H1 (cell line): ENCODE data around the gene LEMD2. TPM values are rescaled to one million over a fixed set of nuclear protein-coding genes. Genes with fewer than 3 reads are reported as not detected.

Source experiments
- CTCF ChIA-PET: fragments of 300-600 bp; sonication (Branson Sonifier 250); formaldehyde crosslinking; loops from one replicate; lab custom pipeline; 2021; ENCODE audit not compliant: partially characterized antibody; lab: Charles Lee
- POLR2A ChIA-PET: fragments of 300-600 bp; sonication (Branson Sonifier 250); formaldehyde crosslinking; loops from one replicate; lab custom pipeline; 2021; ENCODE audit warnings: inconsistent platforms; ENCODE audit not compliant: partially characterized antibody; lab: Charles Lee
- DNase-seq, 2 experiments: peaks; one replicate each; pipeline versions ENCODE4 v3.0.0 to v3.0.0-alpha.2; 2010 to 2022; ENCODE audit warnings: low spot score in 2 of 2, low read depth in 1 of 2, mixed read lengths in 1 of 2
- FAIRE-seq: peaks from 2 replicates; lab custom pipeline; 2011; peaks lifted over from hg19 to GRCh38; lab: Jason Lieb, UNC
- H2AFZ ChIP-seq: 2 replicates; pipeline ENCODE4 v1.8.1; 2012; ENCODE audit warnings: low read length, inconsistent platforms
- H2AK5ac ChIP-seq: 2 replicates; pipeline ENCODE4 v1.6.1; 2013; ENCODE audit warnings: low read depth, low read length
- H2BK120ac ChIP-seq: replicated peaks from 2 replicates; pipeline ENCODE3; 2013; ENCODE audit warnings: low read depth, low read length, inconsistent platforms
- H2BK12ac ChIP-seq: 2 replicates; pipeline ENCODE4 v1.6.1; 2013; ENCODE audit warnings: low read depth, low read length
- H2BK15ac ChIP-seq: 2 replicates; pipeline ENCODE4 v1.6.1; 2013; ENCODE audit warnings: low read length
- H2BK20ac ChIP-seq: 2 replicates; pipeline ENCODE4 v1.6.1; 2013; ENCODE audit warnings: low read length
- H2BK5ac ChIP-seq: 2 replicates; pipeline ENCODE4 v1.6.1; 2013; ENCODE audit warnings: low read depth, low read length
- H3K14ac ChIP-seq: 2 replicates; pipeline ENCODE4 v1.6.1; 2013; ENCODE audit warnings: inconsistent platforms; ENCODE audit not compliant: insufficient read length
- H3K18ac ChIP-seq: 2 replicates; pipeline ENCODE4 v1.6.1; 2013; ENCODE audit warnings: low read length; ENCODE audit errors: extremely low read depth
- H3K23ac ChIP-seq: 2 replicates; pipeline ENCODE4 v1.6.1; 2013; ENCODE audit warnings: inconsistent platforms; ENCODE audit not compliant: insufficient read length
- H3K23me2 ChIP-seq: 2 replicates; pipeline ENCODE4 v1.6.1; 2013; ENCODE audit warnings: low read depth, low read length
- H3K27ac ChIP-seq: 2 replicates; pipeline ENCODE4 v1.6.1; 2011; ENCODE audit warnings: low read depth, low read length, inconsistent platforms
- H3K27me3 ChIP-seq, 4 experiments: replicated peaks in 1 of 4; 1 replicate in 1 of 4; 2 replicates in 3 of 4; pipeline versions ENCODE4 v1.6.1 to v1.8.1; 2011 to 2013; ENCODE audit warnings: low read length in 3 of 4, mild to moderate bottlenecking in 3 of 4, inconsistent platforms in 2 of 4, mixed read lengths in 2 of 4, moderate library complexity in 1 of 4; ENCODE audit not compliant: control insufficient read depth in 3 of 4, insufficient read depth in 3 of 4; ENCODE audit errors: extremely low read depth in 1 of 4
- H3K36me3 ChIP-seq, 4 experiments: 2 replicates each; pipeline versions ENCODE4 v1.6.1 to v1.8.1; 2011 to 2013; ENCODE audit warnings: mild to moderate bottlenecking in 4 of 4, low read length in 3 of 4, moderate library complexity in 2 of 4, control low read depth in 1 of 4, inconsistent platforms in 1 of 4; ENCODE audit not compliant: insufficient read depth in 4 of 4, control insufficient read depth in 2 of 4
- H3K4ac ChIP-seq: replicated peaks from 2 replicates; pipeline ENCODE3; 2013; ENCODE audit warnings: low read length, low read depth, mixed read lengths, inconsistent platforms; ENCODE audit not compliant: insufficient read length
- H3K4me1 ChIP-seq, 4 experiments: replicated peaks in 1 of 4; 1 replicate in 1 of 4; 2 replicates in 3 of 4; pipeline versions ENCODE4 v1.6.1 to v1.8.1; 2011 to 2013; ENCODE audit warnings: low read length in 3 of 4, inconsistent platforms in 2 of 4, mixed read lengths in 1 of 4; ENCODE audit not compliant: insufficient read depth in 4 of 4, control insufficient read depth in 3 of 4
- H3K4me2 ChIP-seq, 2 experiments: 2 replicates each; pipeline versions ENCODE4 v1.6.1 to v1.8.1; 2011 to 2013; ENCODE audit warnings: low read depth in 2 of 2, low read length in 2 of 2, control low read depth in 1 of 2, inconsistent platforms in 1 of 2, mild to moderate bottlenecking in 1 of 2; ENCODE audit not compliant: insufficient read depth in 1 of 2
- H3K4me3 ChIP-seq, 4 experiments: fragments of 200-600, 300-600 bp in 1 of 4; sonication (generic), shearing (Covaris generic), sonication (Bioruptor Twin) in 1 of 4; 2 replicates each; pipeline versions ENCODE4 v1.5.1 to v1.8.1; 2011 to 2016; ENCODE audit warnings: low read length in 4 of 4, low read depth in 3 of 4, control low read depth in 2 of 4, inconsistent platforms in 2 of 4, mild to moderate bottlenecking in 2 of 4, mixed read lengths in 1 of 4, moderate library complexity in 1 of 4; ENCODE audit not compliant: insufficient read depth in 2 of 4; ENCODE audit errors: extremely low read depth in 1 of 4
- H3K56ac ChIP-seq: replicated peaks from 2 replicates; pipeline ENCODE3; 2013; ENCODE audit warnings: low read depth, mild to moderate bottlenecking, mixed read lengths, low read length, inconsistent platforms; ENCODE audit not compliant: insufficient read length
- H3K79me1 ChIP-seq: 2 replicates; pipeline ENCODE4 v1.6.1; 2013; ENCODE audit warnings: low read depth, low read length, control low read depth
- H3K79me2 ChIP-seq, 2 experiments: 2 replicates each; pipeline versions ENCODE4 v1.6.1 to v1.8.1; 2012 to 2013; ENCODE audit warnings: low read length in 2 of 2, mild to moderate bottlenecking in 2 of 2, inconsistent platforms in 1 of 2; ENCODE audit not compliant: insufficient read depth in 2 of 2, control insufficient read depth in 1 of 2
- H3K9ac ChIP-seq, 4 experiments: replicated peaks in 1 of 4; 1 replicate in 1 of 4; 2 replicates in 3 of 4; pipeline versions ENCODE4 v1.6.1 to v1.8.1; 2011 to 2013; ENCODE audit warnings: low read depth in 3 of 4, low read length in 3 of 4, control low read depth in 2 of 4, mild to moderate bottlenecking in 2 of 4, moderate library complexity in 2 of 4, inconsistent platforms in 1 of 4; ENCODE audit errors: extremely low read depth in 1 of 4
- H3K9me3 ChIP-seq, 2 experiments: 2 replicates each; pipeline versions ENCODE4 v1.6.1 to v1.8.1; 2012 to 2013; ENCODE audit warnings: mild to moderate bottlenecking in 2 of 2, moderate library complexity in 2 of 2, control low read depth in 1 of 2, inconsistent platforms in 1 of 2, low read depth in 1 of 2, low read length in 1 of 2, mixed read lengths in 1 of 2; ENCODE audit not compliant: insufficient read depth in 2 of 2
- H4K20me1 ChIP-seq, 2 experiments: replicated peaks in 1 of 2; 2 replicates each; pipeline versions ENCODE3 to v1.8.1; 2011 to 2013; ENCODE audit warnings: inconsistent platforms in 2 of 2, low read length in 2 of 2, mild to moderate bottlenecking in 1 of 2; ENCODE audit not compliant: insufficient read depth in 2 of 2, control insufficient read depth in 1 of 2
- H4K5ac ChIP-seq: 2 replicates; pipeline ENCODE4 v1.6.1; 2013; ENCODE audit warnings: low read length, low read depth, mixed read lengths, inconsistent platforms; ENCODE audit not compliant: insufficient read length
- H4K8ac ChIP-seq: 2 replicates; pipeline ENCODE4 v1.8.0; 2013; ENCODE audit warnings: mild to moderate bottlenecking, moderate library complexity, low read length, inconsistent platforms; ENCODE audit not compliant: insufficient read depth; ENCODE audit errors: extremely low read depth
- H4K91ac ChIP-seq: replicated peaks from 2 replicates; pipeline ENCODE3; 2013; ENCODE audit warnings: low read length, mixed read lengths, inconsistent platforms; ENCODE audit not compliant: insufficient read length
- ATF3 ChIP-seq: IDR thresholded peaks from 2 replicates; pipeline ENCODE4 v1.6.1; 2011; ENCODE audit warnings: low read depth, mild to moderate bottlenecking, low read length; ENCODE audit not compliant: insufficient read depth
- CEBPB ChIP-seq: IDR thresholded peaks from 2 replicates; pipeline ENCODE4 v1.6.1; 2012; ENCODE audit warnings: low read depth, low read length
- CREB1 ChIP-seq: IDR thresholded peaks from 2 replicates; pipeline ENCODE4 v1.6.1; 2012; ENCODE audit warnings: inconsistent platforms
- FOSL1 ChIP-seq: IDR thresholded peaks from 2 replicates; pipeline ENCODE4 v1.6.1; 2011; ENCODE audit warnings: mild to moderate bottlenecking, low read depth, low read length, moderate library complexity; ENCODE audit not compliant: insufficient read depth
- HDAC6 ChIP-seq: IDR thresholded peaks from one replicate; pipeline ENCODE4 v1.7.1; 2012; ENCODE audit warnings: low read depth, mild to moderate bottlenecking, inconsistent platforms, low read length, moderate library complexity
- KDM4A ChIP-seq: IDR thresholded peaks from one replicate; pipeline ENCODE4 v1.7.1; 2012; ENCODE audit warnings: low read depth, mild to moderate bottlenecking, moderate library complexity, low read length, inconsistent platforms; ENCODE audit not compliant: severe bottlenecking
- MAX ChIP-seq: IDR thresholded peaks from 2 replicates; pipeline ENCODE4 v1.6.1; 2012; ENCODE audit warnings: inconsistent platforms
- POU5F1 ChIP-seq: IDR thresholded peaks from 2 replicates; pipeline ENCODE4 v1.6.1; 2011; ENCODE audit warnings: low read depth, mild to moderate bottlenecking, low read length, moderate library complexity
- SIRT6 ChIP-seq: IDR thresholded peaks from one replicate; pipeline ENCODE4 v1.7.1; 2012; ENCODE audit warnings: low read length, inconsistent platforms
- TAF1 ChIP-seq: IDR thresholded peaks from 2 replicates; pipeline ENCODE4 v1.6.1; 2011; ENCODE audit warnings: mild to moderate bottlenecking, low read depth, low read length
- ZNF274 ChIP-seq: IDR thresholded peaks from 2 replicates; pipeline ENCODE4 v1.7.0; 2012; ENCODE audit warnings: low read length, borderline replicate concordance; ENCODE audit errors: extremely low read depth
- whole genome bisulfite sequencing, 2 experiments: shearing (Covaris generic) in 1 of 2; methylation state at CpG; one replicate each; pipeline versions ENCODE4 v1.1.6 to v1.1.7; 2013 to 2015; ENCODE audit warnings: low lambda C conversion rate in 2 of 2, mixed read lengths in 2 of 2, inconsistent platforms in 1 of 2, low coverage in 1 of 2, missing lambda C conversion rate in 1 of 2; ENCODE audit not compliant: insufficient replicate concordance in 2 of 2, insufficient coverage in 1 of 2, insufficient read length in 1 of 2; ENCODE audit errors: extremely low coverage in 1 of 2, missing lambda C conversion rate in 1 of 2; 5-methylcytosine and 5-hydroxymethylcytosine counted together
- polyA plus RNA-seq, 7 experiments: library from polyadenylated mRNA; depleted of rRNA in 3 of 7; stranded (reverse) in 5 of 7; unstranded in 2 of 7; fragments of >200 nt in 5 of 7; fragments of 200-250 nt in 2 of 7; gene quantifications; 1 replicate in 5 of 7; 2 replicates in 1 of 7; 4 replicates in 1 of 7; pipeline versions ENCODE4 v1.2.1 to v1.2.3, GENCODE V29; 2011 to 2013; ENCODE audit warnings: missing spikeins in 2 of 7, mixed read lengths in 2 of 7
- total RNA-seq: library from RNA; stranded (reverse); fragmentation: NEBNext Ultra II Directional; extraction: Animal tissue kit (Norgen Biotek cat#: 25700); gene quantifications from 2 replicates; pipeline ENCODE4 v1.2.1, GENCODE V29; 2021

LEMD2 gene
- total and polyA plus RNA-seq, 2 of the 8 experiments (the other 6 are each of a cell fraction or from before 2014, with no cell fraction given), result 32.7 to 57.3 TPM

GRCh38 chr6:33802186-33802958 is 13.4 kb upstream of the LEMD2 start:
- TF ChIP-seq POU5F1, result no peak
- no peak for TF ChIP-seq CEBPB
- TF ChIP-seq FOSL1, result no peak
- no peak for TF ChIP-seq ZNF274
- TF ChIP-seq KDM4A, result no peak
- no peak for TF ChIP-seq SIRT6
- no peak for TF ChIP-seq CREB1
- TF ChIP-seq TAF1, result no peak
- TF ChIP-seq MAX, result no peak
- no peak for TF ChIP-seq ATF3
- TF ChIP-seq HDAC6, result no peak
- Histone ChIP-seq H2BK15ac (no peak overlapping the region), H3K9me3 (no peaks in the 10 kb centered on the region), H3K18ac (no peak overlapping the region; the same call in 1 of the 2 replicates), H2BK5ac (0 out of 2 replicates have a peak overlapping the region, but pooled peaks have one; percentile 71), H4K20me1 (no peaks in the 10 kb centered on the region), H2AK5ac (no peak overlapping the region), H2BK120ac (no peak overlapping the region), H2BK20ac (peak overlapping the region; percentile 80), H3K56ac (no peak overlapping the region), H3K23me2 (no peaks in the 10 kb centered on the region), H2BK12ac (no peak overlapping the region), H4K8ac (no peak overlapping the region; the same call in 1 of the 2 replicates), H3K27me3 (peaks cover 0 to 6% (median 1%) of the 10 kb centered on the region in 4 experiments; a peak in 3 of 7 replicates), H3K23ac (no peak overlapping the region), H3K79me1 (no peaks in the 10 kb centered on the region), H3K9ac (no peak overlapping the region), H3K36me3 (no peaks in the 10 kb centered on the region), H3K27ac (no peak overlapping the region), H3K4me2 (no peak overlapping the region), H3K14ac (peak overlapping the region; percentile 68), H3K4me3 (no peak overlapping the region), H4K91ac (peak overlapping the region; percentile 46), H3K4ac (no peak overlapping the region), H3K79me2 (no peaks in the 10 kb centered on the region), H2AFZ (no peak overlapping the region), H4K5ac (no peak overlapping the region), H3K4me1 (peaks cover 0 to 10% (median 3%) of the 10 kb centered on the region in 4 experiments; a peak in 5 of 7 replicates)
- no peak for DNase-seq
- ChIA-PET POLR2A (interaction anchor here (0.9 to 3.0 kb wide), 5 partner anchors 8 to 31 kb away, joined by 3 to 7 read pairs (median 6); no protein-coding TSS in a partner anchor), CTCF (interaction anchor here (1.2 to 4.0 kb wide), 8 partner anchors 10 to 40 kb away, joined by 3 to 26 read pairs (median 7); no protein-coding TSS in a partner anchor)
- WGBS, 2 experiments, result 81% methylated on average over 14 of the region's 14 CpGs; no CpG with 5 or more reads in 1 of the 2 experiments
- FAIRE-seq, result no peak
